Measurements from ENCODE around the gene VEGFA.

The VEGFA gene

DNA sequence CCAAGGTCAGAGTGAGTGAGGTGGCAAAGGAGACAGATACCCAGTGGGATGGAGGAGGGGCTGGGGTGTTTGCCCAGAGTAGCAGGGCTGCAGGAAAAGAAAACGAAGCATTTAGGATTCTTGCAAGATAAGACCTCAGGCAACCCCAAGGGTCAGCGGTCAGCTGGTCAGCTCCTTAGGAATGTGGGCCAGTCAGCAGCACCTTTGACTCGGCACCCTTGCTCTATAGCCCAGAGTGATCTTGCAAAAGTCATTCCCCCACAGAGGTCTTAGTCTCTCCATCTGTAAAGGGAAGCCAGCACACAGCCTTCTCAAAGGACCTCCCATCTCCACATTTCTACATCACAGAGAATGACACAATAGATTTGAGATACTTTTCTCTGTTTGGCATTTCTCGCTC is 56.7 kb downstream of the VEGFA start:
- no peak for DNase-seq

DNA sequence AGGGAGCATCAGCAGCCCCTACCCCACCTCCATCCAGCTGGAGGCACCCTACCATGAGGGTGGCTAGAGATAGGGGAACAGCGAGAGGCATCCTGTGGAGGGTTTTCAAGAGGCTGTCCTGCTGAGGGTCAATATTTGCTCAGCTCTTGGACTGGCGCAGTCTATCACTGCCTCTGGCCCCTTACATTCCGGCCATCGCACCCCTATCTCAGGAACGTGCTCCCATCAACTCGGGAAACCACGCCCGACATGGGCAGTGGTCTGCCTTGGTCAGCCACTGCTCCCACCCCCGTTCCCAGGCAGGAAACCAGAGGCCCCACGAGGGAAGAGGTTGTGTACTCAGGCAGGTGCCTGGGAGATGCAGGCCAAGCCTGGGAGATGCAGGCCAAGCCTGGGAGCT is 57.9 kb downstream of the VEGFA start:
- peak; percentile 67 for DNase-seq

DNA sequence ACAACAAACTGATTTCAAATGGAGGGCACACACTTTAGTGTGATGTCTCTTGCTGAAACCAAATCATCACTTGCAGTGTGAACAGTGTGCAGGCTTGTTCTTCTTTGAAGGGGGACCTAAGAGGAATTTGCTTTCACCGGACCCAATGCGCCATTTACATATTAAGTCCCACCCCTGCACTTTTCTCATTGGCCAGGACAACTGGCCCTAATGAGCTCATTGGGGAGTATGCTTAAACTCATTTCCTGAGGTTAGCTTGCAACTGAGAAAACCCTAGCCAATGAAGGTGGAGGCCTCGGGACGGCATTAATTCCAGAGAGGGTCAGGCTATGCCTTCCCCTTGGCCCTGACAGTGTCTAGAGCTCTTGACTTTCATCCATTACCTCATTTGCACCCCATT is 58.7 kb downstream of the VEGFA start:
- no peak for DNase-seq

DNA sequence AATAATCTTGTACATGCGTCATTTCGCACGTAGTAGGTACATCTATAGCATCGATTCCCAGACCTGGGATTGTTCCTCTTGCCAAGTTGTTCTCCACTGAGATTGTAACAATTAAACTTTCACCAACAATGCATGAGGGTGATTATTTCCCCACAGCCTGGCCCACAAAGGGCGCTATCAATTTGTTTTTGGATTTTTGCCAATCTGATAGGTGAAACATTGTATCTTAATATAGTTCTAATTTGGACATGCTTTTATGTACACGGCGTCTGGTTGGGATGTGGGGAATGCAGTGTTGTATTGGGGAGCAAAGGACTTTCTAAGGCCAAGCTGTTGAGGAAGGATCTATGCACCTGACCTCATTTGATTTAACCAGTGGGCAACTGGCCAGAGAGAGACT is 59.5 kb downstream of the VEGFA start:
- DNase-seq: no peak

DNA sequence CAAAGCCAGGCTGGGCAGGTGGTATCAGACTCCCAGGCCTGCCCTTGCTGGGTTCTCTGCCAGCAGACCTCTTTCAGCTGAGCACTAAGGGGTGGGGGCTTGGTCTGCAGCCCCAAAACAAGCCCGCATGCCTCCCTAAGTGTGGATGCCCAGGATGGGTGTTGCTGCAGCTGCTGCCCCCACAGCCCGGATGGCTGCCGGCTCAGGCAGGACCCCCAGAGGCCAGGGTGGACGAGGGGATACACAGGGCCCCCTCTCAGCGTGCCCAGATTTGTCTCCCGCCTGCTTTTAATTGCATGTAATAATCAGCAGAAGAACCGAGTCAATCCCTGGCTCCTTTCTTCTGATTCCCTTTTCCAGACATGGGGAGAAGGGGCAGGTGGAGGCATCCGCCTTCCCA is 60.8 kb downstream of the VEGFA start:
- DNase-seq: no peak

DNA sequence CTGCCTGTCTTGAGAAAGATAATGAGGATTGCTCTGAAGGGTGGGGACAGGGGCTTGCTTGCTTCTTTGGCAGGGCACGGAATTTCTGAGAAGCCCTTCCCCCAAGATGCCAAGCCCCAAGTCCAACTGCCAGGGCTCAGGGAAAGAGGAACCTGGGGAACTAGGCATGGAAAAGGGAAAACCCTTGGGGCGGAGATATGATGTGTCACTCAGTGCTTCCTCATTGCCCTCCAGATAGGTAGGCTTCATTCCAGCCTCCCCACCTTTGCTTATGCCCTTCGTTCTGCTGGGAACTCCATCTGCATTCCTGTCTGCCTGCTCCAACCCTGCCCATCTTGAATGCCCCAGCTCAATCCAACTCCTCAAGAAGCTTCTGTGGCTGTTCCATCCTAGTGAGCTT is 61.2 kb downstream of the VEGFA start:
- no peak for DNase-seq

DNA sequence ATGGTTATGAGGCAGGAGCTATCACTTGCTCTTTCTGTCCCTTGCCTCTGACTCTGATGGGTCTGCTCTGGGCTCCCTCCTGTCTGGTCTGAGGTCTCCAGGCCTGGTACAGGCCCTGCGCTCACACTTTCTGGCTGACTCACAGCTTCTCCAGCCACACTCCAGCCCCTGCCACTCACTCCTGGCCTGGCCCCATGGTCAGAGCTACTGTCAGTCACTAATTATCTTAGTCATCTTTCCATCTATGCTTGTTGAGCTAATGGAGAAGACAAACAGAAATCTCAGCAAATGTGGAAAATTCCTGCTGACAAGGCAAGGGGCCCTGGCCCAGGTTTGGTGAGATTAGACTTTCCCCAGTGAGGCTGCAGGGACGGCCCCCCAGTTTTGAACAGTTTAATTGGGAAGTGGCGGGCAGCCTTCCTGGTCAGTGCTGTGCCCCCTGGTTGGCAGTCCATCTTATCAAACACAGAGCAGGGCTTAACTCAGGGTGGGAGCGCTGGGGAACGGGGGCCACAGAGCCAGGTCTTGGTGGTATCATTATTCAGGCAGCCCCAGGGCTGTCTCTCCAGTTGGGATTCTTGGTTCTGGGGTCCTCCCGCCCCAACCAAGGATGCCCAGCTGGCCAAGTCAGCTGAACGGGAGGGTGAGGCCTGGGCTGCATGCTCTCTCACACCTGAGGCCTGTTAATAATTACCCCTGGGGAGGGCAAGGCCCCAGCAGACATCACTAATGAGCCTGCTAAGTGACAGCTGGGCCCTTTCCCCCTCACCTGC is 63.4 kb downstream of the VEGFA start:
- DNase-seq: no peak

DNA sequence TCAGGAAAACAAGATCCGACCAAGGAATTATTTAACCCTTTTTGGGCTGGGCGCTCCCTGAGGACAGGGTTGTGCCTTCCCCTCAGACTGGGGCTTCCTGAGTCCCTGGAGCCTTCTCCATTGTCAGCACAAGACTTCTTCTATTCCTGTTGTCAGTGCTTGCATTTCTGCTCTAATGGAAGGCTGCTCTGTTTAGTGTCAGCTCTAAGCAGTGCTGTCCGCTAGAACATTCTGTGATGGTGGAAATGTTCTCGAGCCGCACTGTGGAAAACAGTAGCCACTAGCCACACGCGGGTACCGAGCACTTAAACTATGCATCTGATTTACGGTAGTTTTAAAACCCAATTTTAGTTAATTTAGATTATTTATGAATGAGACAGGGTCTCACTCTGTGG is 64.0 kb downstream of the VEGFA start:
- DNase-seq: no peak

DNA sequence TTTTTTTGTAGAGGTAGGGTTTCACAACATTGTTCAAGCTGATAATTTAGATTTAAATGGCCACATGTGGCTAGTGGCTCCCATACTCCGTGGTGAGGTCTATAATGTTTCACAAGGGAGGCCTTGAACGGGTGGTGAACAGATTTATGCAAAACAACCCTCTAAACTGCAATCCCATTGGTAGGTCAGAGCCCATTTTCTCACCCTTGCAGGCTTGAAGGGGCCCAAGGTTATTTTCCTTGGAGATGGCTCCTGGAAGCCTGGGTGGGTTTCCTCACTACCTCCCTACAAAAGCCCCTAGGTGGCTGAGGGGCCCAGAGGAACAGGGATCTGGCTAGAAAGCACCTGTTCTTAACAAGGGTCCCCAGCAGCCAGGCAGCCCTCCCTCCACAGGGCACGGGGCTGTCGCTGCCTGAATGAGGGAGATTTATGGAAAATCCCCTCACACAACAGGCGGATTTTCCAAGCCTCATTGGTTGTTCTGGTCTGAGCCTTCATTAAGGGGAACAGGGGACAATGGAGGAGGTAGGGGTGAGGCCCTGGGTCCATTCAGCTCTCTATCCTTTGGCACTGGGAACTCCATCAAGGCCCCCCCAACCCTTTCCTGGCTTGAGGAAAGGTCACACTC is 64.6 kb downstream of the VEGFA start:
- DNase-seq: no peak

DNA sequence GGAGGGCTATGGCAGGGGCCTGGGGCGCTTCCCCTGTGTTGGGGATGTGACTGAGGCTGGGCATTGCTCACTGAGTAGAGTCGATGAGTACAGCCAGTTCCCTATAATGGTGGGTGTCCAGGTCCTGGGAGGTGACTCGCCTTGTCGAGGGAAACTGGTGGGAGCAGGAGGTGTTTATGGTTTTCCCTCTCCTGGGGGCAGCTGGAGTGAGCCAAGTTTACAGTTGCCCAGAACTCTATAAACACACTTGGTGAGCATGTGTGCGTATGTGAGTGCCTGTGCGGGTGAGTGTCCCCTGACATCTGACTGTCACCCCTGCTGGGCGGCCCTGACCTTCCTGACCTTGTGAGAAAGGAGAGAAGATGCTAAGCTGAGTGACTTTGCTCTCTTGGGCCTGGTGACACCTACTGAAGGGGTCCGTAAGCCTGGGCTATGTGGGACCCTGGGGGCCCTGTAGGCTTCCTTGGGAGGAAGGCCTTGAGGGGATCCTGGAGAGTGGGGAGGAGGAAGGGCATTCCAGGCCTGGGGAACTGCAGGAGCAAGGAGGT is 65.9 kb downstream of the VEGFA start:
- no peak for DNase-seq
